ENCODE results near the gene MTAP.

Gene MTAP

DNA sequence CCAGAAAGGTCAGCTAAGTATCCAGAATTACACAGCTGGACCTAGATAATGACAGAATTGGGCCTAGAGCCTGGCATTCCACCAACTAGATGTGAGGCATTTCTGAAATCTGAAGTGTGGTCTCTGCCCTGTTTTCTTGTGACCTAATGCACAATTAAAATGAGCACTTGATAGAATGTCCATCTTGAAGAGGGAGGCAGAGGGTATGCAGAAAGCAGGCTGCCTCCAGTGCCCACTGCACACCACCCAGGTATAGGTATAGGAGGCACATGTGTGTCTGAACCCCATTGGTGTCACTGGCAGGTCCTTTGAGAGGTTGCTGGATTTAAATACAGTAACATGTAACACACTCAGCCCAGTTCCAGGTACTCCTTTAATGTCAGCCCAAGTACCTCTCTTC lies 2.4 kb downstream of the MTAP start:
- no peak for DNase-seq (ENCODE audit: low read depth)

DNA sequence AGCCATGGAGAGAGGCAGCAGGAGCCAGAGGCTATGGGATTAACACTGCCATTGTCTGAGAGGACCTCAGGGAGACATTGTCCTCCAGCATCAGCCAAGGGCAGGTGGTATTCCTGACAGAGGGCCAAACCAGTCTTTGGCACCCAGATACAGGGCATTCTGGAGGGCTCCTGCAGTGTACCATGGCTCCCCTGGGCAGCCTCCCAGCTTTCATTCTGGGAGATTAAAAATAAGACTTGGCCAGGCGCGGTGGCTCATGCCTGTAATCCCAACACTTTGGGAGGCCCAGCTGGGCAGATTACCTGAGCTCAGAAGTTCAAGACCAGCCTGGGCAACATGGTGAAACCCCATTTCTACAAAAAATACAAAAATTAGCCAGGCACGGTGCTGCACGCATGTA lies 4.2 kb downstream of the MTAP start:
- DNase-seq (ENCODE audit: low read depth): no peak

- DNase-seq (ENCODE audit: low read depth): peak; percentile 59
These were observed 8.0 kb downstream of the MTAP start for GRCh38 chr9:21810388-21810787.

DNA sequence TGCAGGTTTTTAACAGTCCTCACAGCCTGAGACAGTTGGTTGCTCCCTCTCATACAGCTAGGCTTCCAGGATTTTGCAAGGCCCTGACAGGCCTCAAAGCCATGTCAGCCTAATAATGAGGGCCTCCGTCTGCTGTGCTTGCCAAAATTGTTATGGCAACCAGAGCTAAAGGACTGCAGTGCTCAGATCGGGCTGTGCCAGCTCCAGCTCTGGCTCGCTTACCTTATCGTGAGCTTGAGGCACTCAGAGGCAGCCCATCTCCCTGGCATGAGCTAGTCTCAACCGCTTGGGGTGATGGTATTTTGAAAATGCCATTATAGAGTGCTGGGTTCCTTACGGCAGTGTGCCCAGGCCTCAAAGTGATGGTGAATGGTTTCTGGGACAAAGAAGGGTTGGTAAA lies 8.4 kb downstream of the MTAP start:
- DNase-seq (ENCODE audit: low read depth): no peak

GRCh38 chr9:21811914-21812313 lies 9.5 kb downstream of the MTAP start:
- no peak for DNase-seq (ENCODE audit: low read depth)

- DNase-seq (ENCODE audit: low read depth): no peak
These were observed 10.0 kb downstream of the MTAP start for GRCh38 chr9:21812415-21812814.

GRCh38 chr9:21812946-21813568 lies 10.6 kb downstream of the MTAP start:
- DNase-seq (ENCODE audit: low read depth): no peak

- DNase-seq (ENCODE audit: low read depth): peak; percentile 80
These were observed 11.4 kb downstream of the MTAP start for GRCh38 chr9:21813575-21814473.

DNA sequence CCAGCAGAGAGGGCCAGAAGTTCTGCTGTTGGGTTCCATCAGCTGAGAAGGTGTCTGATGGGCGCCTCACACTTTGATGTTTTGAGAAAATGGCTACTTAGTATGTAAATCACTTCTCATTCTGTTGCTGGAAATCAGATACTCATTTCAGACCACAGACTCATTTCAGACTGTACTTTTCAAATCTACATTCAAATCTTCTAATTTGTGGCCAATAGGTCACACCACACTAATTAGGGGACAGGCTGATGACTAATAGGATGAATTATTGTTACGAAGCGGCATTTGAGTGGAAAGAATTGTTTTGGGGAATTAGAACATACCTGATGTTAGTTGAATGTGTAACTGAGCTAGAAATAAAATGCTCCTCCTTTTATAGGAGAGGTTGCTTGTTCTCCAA lies 13.2 kb downstream of the MTAP start:
- DNase-seq (ENCODE audit: low read depth): no peak

- peak; percentile 81 for DNase-seq (ENCODE audit: low read depth)
These were observed 14.7 kb downstream of the MTAP start for GRCh38 chr9:21817176-21817575.

DNA sequence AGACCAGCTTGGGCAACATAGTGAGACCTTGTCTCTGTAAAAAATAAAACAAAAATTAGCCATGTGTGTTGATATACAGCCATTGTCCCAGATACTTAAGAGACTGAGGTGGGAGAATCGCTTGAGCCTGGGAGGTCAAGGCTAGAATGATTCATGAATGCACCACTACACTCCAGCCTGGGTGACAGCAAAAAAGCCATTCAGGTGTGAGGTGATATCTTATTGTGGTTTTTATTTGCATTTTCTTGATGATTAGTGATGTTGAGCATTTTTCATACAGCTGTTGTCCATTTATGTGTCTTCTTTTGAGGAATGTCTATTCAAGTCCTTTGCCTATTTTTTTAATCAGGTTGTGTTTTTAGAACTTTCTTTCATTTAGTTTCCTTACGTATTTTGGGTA lies 23.2 kb downstream of the MTAP start:
- DNase-seq (ENCODE audit: low read depth): no peak

GRCh38 chr9:21828853-21829410 lies 26.5 kb downstream of the MTAP start:
- no peak for DNase-seq (ENCODE audit: low read depth)

DNA sequence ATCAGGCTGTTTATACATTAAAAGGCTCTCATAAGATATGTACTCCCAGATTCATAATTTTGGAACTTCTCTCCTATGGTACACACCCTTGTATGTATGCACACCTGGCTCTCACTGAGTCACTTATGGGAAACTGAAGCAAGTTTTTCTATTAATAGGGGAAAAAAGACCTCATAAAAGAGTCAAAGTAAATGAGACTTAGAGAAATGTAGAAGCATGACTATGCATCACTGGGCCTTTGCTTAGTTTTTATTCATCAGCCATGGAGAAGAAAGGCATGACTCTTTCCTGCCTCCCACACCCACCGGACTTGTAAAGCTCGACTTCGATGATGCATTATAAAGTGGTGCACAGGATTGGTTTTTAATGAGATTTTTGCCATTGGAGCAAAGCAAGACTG lies 28.2 kb downstream of the MTAP start:
- DNase-seq (ENCODE audit: low read depth): peak; percentile 43

- peak; percentile 81 for DNase-seq (ENCODE audit: low read depth)
These were observed 29.5 kb downstream of the MTAP start for GRCh38 chr9:21831841-21832509.

- DNase-seq (ENCODE audit: low read depth): no peak
These were observed 30.8 kb downstream of the MTAP start for GRCh38 chr9:21833090-21833801.

DNA sequence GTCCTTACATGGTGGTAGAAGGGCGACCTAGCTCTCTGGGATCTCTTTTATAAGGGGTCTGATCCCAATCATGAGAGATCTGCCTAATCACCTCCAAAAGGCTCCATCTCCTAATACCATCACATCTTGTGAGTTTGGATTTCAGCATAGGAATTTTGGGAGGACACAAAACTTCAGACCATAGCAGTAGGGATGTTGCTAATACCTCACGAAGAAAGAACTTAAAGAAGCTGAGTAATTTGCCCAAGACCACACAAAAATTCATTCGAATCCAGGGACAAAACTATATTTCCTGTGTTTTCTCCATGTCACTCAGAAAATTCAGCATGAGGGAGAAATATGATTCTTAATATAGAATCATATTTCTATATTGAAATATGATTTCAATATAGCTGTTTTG lies 32.7 kb downstream of the MTAP start:
- DNase-seq (ENCODE audit: low read depth): no peak

DNA sequence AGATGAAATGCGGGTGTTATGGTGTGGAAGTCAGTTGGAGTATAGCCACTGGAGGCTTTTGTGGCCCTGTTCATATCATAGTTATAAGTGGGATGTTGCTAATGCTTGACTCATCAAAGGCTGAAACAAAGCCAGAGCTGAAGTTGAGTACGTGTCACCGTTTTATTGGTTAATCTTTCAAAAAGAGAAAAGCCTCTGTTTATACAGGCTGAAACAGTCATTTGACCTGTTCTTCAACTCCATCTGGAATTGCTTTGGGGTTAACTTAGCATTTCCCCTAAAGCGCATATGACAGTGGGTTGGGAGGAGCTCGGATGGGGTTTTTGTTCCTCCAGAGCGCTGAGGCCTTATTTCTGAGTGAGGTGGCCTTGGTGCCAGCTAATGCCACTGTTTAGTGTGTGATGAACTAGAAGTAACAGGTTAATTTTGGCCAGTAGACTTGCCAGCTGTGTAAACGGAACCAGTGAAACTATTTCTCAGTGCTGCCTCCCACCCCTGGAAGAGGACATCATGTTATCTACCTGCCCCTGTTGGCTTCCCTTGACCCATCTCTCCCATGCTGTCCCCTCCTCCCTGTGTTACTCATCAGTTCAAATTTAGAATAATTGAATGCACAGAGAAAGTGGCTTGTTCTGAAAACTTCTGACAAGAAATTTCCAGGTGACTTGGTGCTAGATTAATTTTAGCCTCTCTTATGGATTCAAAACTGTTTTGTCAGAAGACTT lies 34.2 kb downstream of the MTAP start:
- peak; percentile 99 for DNase-seq (ENCODE audit: low read depth)

GRCh38 chr9:21837501-21837900 lies 35.1 kb downstream of the MTAP start:
- no peak for DNase-seq (ENCODE audit: low read depth)

DNA sequence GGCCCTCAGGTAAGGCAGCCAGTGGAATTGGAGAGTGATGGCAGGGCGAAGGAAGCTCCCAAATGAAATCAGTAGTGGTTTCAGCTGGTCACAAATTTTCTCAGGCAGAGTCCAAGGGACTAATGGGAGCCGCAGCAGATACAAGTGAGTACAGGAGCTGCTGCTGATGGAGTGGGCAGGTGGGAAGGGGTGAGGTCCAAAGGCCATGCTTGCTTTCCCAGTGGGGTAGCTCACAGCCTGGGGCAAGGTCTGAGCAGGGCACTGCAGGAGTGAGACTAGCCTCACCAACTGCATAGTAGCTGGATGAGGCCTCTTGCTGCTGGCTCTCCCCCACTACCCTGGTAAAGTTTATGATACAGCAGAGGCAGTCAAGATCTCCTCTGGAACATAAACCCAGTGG lies 38.2 kb downstream of the MTAP start:
- DNase-seq (ENCODE audit: low read depth): no peak

DNA sequence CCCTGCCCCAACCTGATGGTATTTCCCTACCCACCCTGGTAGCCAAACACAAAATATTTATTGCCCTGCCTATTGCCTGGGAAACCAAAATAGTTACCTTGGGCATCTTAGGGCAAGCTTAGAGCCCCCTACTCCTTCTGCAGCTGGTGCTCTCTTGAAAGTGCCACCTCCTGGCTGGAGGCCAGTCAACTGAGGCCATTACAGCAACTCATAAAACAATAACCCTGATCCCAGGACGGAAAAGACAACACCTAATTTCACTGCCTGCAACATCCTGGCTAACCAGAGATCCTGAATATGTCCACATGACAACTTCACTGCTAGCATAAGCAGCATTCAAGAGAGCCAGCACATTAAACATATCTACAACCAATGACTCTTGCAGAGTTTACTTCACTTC lies 38.7 kb downstream of the MTAP start:
- no peak for DNase-seq (ENCODE audit: low read depth)

DNA sequence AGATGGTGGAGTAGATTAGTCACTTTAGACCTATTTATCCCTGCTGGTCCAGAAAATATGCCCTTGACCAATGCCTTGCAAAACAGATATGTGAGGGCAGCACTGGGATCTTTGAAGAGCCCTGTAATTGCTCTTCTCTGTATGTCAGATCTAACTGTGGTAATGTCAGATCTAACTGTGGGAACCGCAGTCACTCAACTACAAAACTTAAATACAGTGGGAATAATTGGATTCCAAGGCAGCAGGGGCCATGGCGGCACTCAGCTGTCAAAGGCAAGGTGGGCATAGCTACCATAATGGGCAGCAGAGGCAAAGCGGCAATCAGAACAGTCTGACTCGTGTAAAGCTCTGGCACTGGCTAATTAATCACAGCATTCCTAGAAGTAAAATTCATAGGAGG lies 46.2 kb downstream of the MTAP start:
- no peak for DNase-seq (ENCODE audit: low read depth)

Measured in stromal cell of bone marrow (primary cell).